ENCODE results near the gene NOVA2. TPM values are rescaled to one million over a fixed set of nuclear protein-coding genes. Genes with fewer than 3 reads are reported as not detected.
A peak's percentile ranks its signal among the peaks of the same experiment; 100 is the strongest.

The NOVA2 gene
- polyA plus RNA-seq, 1 donor from 2014 or later = 9.3 TPM

GRCh38 chr19:45958320-45958719 is 15.3 kb downstream of the NOVA2 start:
- no peaks in the 10 kb centered on the region for H3K27me3 ChIP-seq (ENCODE audit: insufficient read depth, low read depth, low read length)
- no peaks in the 10 kb centered on the region for H4K20me1 ChIP-seq (ENCODE audit: insufficient read depth)
- peaks cover 5% of the 10 kb centered on the region for H3K36me3 ChIP-seq (ENCODE audit: insufficient read depth, low read length)
- no peak overlapping the region for H2AFZ ChIP-seq (ENCODE audit: low read depth, low read length)
- H3K4me2 ChIP-seq (ENCODE audit: low read length) = no peak overlapping the region
- peaks cover 10% of the 10 kb centered on the region for H3F3A ChIP-seq (ENCODE audit: insufficient read depth, low read length, poor library complexity, severe bottlenecking)
- H3K9me2 ChIP-seq (ENCODE audit: insufficient read depth, low read length) = no peaks in the 10 kb centered on the region
- H3K9ac ChIP-seq (ENCODE audit: low read length) = no peak overlapping the region
- H3K27ac ChIP-seq (ENCODE audit: low read length) = no peak overlapping the region
- peak; percentile 57 for TF ChIP-seq POLR2AphosphoS5 (IDR thresholded peaks at IDR 0.05)
- no peak for TF ChIP-seq RAD21 (conservative IDR thresholded peaks at IDR 0.05)
- TF ChIP-seq MXI1 (conservative IDR thresholded peaks at IDR 0.05; ENCODE audit: poor library complexity, severe bottlenecking) = no peak
- no peak overlapping the region for H3K4me3 ChIP-seq (ENCODE audit: low read length)
- H3K9me3 ChIP-seq (ENCODE audit: low read length) = no peaks in the 10 kb centered on the region
- H3K79me2 ChIP-seq (replicated peaks; ENCODE audit: insufficient read depth, low read length) = peaks cover 21% of the 10 kb centered on the region

GRCh38 chr19:45955905-45956608 is 17.6 kb downstream of the NOVA2 start:
- Histone ChIP-seq H3K27me3 (ENCODE audit: insufficient read depth, low read depth, low read length) (no peaks in the 10 kb centered on the region), H3K79me2 (replicated peaks; ENCODE audit: insufficient read depth, low read length) (peaks cover 14% of the 10 kb centered on the region), H3K36me3 (ENCODE audit: insufficient read depth, low read length) (peaks cover 17% of the 10 kb centered on the region), H3K9me2 (ENCODE audit: insufficient read depth, low read length) (no peaks in the 10 kb centered on the region), H3K9me3 (ENCODE audit: low read length) (no peaks in the 10 kb centered on the region), H3F3A (ENCODE audit: insufficient read depth, low read length, poor library complexity, severe bottlenecking) (peaks cover 11% of the 10 kb centered on the region), H3K27ac (ENCODE audit: low read length) (peak overlapping the region; percentile 95), H3K4me3 (ENCODE audit: low read length) (no peak overlapping the region), H4K20me1 (ENCODE audit: insufficient read depth) (no peaks in the 10 kb centered on the region), H3K9ac (ENCODE audit: low read length) (no peak overlapping the region), H3K4me2 (ENCODE audit: low read length) (no peak overlapping the region), H2AFZ (ENCODE audit: low read depth, low read length) (no peak overlapping the region)
- TF ChIP-seq EP300 (conservative IDR thresholded peaks at IDR 0.05; ENCODE audit: poor library complexity, severe bottlenecking) (no peak), POLR2AphosphoS5 (IDR thresholded peaks at IDR 0.05) (peak; percentile 17)

- peak overlapping the region; percentile 95 for H3K27ac ChIP-seq (ENCODE audit: low read length)
- TF ChIP-seq CTCF (IDR thresholded peaks at IDR 0.05; ENCODE audit: poor library complexity, severe bottlenecking) (no peak), TAF1 (IDR thresholded peaks at IDR 0.05; ENCODE audit: low read depth) (no peak), EZH2 (IDR thresholded peaks at IDR 0.05; ENCODE audit: borderline replicate concordance, insufficient read depth, low read length, poor library complexity, severe bottlenecking) (no peak), SMC3 (conservative IDR thresholded peaks at IDR 0.05; ENCODE audit: poor library complexity) (no peak), REST (IDR thresholded peaks at IDR 0.05; ENCODE audit: borderline replicate concordance) (peak; percentile 31), EP300 (conservative IDR thresholded peaks at IDR 0.05; ENCODE audit: poor library complexity, severe bottlenecking) (peak; percentile 78), POLR2AphosphoS5 (IDR thresholded peaks at IDR 0.05) (peak; percentile 50), RAD21 (conservative IDR thresholded peaks at IDR 0.05) (peak; percentile 43), MXI1 (conservative IDR thresholded peaks at IDR 0.05; ENCODE audit: poor library complexity, severe bottlenecking) (peak; percentile 64)
- no peaks in the 10 kb centered on the region for H3K9me3 ChIP-seq (ENCODE audit: low read length)
- H3F3A ChIP-seq (ENCODE audit: insufficient read depth, low read length, poor library complexity, severe bottlenecking) = peaks cover 11% of the 10 kb centered on the region
- H2AFZ ChIP-seq (ENCODE audit: low read depth, low read length) = no peak overlapping the region
- H4K20me1 ChIP-seq (ENCODE audit: insufficient read depth) = no peaks in the 10 kb centered on the region
- H3K9me2 ChIP-seq (ENCODE audit: insufficient read depth, low read length) = no peaks in the 10 kb centered on the region
- peak overlapping the region; percentile 77 for H3K9ac ChIP-seq (ENCODE audit: low read length)
- peak overlapping the region; percentile 68 for H3K4me2 ChIP-seq (ENCODE audit: low read length)
- no peaks in the 10 kb centered on the region for H3K27me3 ChIP-seq (ENCODE audit: insufficient read depth, low read depth, low read length)
- H3K4me3 ChIP-seq (ENCODE audit: low read length) = peak overlapping the region; percentile 59
- H3K36me3 ChIP-seq (ENCODE audit: insufficient read depth, low read length) = peaks cover 17% of the 10 kb centered on the region
- peaks cover 23% of the 10 kb centered on the region for H3K79me2 ChIP-seq (replicated peaks; ENCODE audit: insufficient read depth, low read length)
Measured at GRCh38 chr19:45954156-45954555, 19.5 kb downstream of the NOVA2 start.

Measured in neural cell (in vitro differentiated cells).